HG03097 (cell line): ENCODE results near the gene HAUS3.

Source experiments
- ATAC-seq: cut with Tn5 transposase; IDR thresholded peaks from one replicate; pipeline ENCODE4 v1.9.1; 2021; ENCODE audit not compliant: unreplicated experiment, low FRiP score

The HAUS3 gene

DNA sequence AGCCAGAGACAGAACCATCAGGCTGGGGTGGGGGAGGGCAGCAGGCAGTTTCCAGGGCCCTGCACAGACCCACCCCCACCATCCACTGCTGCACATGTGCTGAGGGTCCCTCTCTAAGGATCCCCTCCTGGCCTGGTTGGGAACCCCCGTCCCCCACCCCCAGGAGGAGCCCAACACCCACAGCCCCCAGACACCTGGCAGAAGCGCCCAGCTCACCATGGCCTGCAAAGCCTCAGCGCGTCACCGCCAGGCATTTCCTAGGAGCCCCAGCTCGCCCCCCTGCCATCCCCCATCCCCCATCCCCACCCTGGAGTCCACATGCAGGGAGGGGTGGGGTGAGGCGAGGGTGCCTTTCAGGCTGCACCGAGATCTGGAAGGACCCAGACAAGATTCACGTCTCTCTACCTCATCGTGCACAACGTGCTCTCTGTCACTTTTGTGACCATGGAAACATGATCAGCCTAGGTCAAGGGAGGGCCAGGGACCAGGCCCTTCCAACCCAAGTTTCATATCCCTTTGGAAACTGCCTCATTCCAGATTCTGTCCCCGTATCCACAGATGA, 10.7 kb upstream of the HAUS3 start:
- no peak for ATAC-seq

DNA sequence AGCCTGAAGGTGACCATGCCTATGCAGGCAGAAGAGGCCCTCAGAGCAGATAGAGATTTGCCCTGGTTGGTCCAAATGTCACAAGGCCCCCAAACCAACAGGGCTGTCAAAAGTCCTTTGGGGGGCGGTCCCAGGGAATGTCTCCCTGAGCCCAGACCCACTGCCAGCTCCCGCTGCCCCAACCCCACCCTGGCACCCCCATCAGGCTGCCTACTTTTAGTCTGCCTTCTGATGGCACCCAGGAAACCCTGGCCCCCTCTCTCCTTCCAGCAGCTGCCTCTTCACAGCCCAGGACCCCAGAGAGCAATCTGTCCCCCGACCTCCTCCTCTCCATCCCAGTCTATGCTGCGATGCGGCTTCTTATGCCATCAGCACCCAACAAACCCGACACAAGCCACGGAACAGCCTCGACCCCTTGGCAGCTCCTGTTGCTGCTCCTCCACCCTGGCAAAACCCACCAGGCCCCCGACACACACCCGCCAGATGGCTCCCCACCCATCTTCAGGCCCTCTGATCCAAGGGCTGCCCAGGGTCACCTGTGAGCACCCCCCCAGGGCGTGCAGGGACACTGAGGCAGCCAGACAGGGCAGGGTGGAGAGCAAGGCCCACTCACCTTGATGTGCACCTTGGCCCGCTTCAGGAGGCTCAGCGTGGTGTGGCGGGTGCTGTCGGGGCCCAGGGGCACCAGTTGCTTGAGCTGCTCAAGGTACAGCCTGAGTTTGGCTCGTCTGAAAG, 10.0 kb upstream of the HAUS3 start:
- no peak for ATAC-seq

DNA sequence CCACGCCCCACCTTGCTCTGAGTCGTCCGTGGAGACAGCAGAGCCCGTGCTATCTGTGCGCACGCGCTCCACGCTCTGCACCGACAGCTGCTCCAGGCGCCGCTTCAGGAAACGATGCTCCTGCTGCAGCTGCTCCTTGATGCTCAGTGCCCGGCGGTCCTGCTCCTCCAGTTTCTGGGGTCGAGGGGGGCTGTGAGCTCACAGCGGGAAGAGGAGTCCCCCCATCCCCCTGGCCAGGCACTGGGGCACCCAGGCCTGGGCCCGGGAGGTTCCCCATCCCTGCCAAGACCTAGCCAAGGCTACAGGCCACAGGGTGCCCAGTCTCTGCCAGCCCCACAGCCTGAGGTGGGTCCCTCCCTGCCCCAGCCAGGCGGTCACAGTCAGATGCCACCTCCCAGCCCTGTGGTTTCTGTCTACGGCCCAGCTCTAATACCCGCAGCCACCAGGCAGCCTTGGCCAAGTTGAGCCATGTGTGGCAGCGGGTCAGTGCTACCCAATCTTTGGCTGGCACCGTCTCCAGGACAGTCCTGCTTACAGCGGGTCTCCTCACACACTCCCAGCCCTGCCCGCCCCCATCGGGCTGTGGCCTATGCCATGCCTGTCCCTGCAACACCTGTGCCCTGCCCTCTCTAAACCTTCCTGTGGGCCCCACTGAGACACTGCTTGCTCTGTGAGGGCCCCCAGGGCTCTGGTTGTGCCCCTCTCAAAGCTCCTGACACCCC, 9.3 kb upstream of the HAUS3 start:
- ATAC-seq: no peak

DNA sequence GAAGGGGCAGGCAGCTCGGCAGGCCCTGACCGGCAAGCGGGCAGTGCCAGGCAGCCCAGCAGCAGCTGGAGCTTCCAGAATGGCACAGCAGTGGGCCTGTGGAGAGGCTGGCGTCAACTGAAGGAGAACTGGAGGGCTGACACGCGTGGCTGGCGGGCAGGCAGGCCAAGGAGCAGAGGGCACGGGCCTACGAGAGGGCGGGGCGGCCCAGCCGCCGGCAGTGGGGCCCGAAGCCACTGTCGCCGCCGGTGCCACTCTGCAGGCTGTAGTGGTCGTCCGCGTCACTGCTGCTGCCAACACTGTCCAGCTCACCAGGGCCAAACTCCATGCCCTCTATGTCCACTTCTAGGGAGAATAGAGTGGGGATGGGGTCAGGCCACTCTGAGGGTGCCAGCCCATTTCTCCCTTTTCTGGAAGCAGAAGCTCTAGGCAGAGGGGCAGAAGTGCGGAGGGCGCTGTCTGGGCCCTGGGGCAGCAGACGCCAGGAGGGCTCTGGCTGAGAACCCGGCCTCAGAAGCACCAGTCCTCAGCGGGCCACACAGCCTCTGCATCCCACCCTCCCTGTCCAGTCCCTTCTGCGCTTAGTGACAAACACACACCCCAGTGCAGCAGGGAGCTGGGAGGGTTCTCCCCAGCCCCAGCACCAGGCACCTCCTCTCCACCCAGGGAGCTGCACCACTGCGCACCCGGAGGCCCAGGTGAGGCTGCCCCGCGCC, 8.6 kb upstream of the HAUS3 start:
- ATAC-seq: no peak

DNA sequence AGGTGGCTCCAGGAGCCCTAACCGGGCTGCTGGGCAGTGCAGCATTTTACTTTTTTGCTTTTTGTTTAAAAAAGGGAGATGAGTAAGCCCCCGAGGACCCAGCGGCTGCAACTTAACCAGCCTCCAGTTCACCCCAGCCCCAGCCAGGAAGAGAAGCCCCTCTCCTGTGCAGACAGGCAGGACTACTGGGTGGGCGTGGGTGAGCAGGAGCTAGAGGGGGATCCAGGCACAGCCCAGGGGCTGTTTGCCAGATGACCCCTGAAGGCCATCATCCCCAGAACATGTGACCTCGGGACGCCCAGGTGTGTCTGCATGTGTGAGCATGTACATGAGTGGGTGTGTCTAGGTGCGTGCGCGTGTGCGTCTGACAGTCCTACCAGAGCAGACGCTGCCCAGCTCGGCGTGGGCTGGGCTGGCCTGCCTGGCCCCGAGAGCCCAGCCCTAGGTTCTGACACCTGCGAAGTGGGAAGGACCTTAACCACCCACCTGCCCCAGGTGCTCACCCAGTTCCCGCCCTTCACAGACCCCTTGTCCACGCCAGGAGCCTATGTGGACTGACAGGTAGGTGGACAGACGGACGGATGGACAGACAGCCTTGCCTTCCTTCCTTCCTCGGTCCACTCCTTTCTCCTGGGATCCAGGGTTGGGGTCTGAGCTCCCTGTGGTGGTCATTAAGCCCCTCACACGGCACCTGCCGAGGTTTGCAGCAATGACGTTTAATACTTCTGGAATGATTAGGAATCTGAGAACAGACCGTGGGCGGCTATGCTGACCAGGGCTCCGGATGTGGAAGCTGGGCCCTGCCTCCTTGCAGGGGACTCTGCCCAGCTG, 7.8 kb upstream of the HAUS3 start:
- no peak for ATAC-seq

DNA sequence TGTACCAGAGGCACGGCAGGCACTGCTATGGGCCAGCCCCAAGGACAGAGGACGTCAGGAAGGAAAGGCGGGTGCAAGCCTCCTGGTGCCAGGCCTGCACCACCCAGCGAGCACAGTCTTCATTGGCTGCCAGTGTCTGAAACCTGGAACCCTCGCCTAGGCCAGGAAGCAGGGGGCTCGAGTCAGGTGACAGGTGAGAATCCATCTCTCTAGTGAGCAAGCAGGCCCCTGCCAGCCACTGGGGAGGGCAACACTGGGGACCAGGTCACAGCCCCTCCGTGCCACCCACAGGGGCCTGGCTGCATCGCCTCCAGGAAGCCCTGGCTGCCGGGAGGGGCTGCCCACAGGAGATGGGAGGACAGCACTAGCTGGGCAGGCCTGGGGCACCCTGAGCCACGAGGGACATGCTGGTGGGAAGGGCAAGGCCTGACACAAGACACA, 6.9 kb upstream of the HAUS3 start:
- no peak for ATAC-seq

DNA sequence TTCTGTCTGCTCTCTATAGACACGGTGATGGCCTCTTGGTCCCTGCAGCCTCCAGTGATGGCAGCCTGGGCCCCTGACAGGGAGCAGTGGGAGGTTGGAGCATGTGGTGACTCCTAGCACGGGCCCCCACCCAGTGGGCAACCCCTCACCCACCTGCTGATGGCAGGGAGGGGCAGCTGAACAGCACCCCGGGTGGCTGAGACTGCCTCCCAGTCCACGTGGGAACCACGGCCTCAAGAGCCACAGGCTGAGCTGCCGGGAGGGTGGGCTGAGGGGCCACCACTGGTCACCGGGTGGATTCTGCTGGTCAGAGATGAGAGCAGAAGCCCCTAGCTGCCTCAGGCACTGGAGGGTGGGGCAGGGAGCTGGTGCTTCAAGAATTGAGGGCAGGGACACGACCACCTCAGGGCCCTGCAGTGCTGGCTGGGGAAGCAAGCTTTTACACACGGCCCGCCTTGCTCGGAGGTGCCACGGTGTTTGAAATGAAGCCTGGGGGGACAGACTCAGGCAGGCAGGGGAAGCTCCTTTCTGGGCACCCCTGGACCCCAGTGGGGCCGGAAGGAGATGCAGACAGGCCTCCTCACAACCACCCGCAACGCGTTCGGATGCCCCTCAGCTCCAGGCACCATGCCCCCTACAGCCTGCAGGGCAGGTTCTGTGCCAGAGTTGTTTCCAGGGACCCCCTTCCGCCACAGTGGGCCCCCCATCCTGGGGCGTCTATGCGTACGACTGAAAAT, 6.3 kb upstream of the HAUS3 start:
- no peak for ATAC-seq

DNA sequence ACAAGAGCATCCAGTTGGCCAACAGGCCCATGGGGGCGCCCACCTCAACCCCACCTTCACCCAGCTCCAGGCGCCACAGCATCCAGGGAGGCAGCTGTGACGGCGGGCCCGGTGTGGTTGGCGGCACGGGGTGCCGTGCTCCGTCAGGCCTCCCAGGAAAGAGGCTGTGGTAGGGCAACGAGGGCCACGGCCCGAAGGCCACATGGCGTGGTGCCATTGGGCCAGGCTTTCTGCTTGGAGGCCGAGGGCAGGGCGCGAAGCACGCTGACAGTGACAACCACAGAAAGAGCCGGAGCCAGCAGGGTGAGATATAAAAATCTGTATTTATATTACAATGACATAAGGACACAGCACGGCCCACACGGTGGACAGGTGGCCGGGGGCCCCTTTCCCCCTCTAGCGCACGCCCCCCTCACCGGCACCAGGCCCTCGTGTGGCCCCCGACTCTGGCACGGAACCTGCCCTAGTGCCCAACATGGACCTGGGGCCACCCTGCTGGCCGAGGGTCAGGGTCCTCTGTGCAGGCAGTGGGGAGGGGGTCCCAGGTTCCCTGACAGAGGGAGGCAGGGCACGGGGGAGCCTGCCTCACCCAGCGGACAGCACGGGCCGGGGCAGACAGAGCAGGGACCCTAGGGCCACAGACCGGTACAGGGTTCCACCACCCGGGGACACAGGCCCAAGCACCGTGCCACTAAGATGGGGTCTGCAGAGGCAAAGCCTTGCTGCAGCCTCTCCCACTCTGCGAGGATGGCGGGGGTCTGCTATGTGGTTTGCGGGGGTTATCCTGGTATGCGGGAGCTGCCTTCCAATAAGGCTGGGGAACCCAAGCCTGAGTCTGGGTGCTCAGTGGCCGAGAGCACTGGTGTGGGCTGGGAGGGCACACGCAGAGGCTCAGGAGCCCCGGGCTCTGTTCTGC, 5.5 kb upstream of the HAUS3 start:
- ATAC-seq: no peak

DNA sequence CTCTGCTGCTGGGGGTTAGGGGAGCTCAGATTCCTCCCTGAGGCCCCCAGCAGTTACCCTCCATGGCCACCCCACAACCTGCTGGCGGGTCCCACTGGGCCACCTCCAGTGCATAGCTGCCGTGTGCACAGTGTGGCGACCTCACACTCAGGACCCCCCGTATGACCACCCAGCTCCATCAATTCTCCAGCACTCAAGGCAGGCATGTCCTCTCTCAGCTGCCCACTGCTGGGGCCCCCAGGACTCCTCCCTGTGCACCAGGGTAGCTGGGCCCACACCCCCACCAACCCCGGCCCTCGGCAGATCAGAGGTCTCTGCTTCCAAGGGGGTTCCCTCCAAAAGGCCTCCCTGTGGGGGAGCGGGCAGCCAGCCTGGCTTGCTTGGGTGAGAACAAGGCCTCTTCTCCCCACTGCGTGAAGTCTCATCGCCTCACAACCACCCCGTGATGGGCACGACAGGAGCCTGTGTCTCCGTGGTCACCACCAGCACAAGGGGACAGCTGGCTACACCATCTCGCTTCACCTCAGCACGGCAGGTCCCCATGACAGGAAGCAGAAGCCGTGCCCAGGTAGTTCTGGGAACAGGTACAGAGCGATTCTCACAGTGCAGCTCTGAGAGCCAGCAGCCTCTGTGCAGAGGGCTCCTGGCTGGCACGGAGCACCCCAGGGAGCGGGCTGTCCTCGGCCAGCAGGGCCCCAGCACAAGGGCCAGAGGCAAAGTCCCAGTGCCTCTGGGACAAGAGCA, 4.6 kb upstream of the HAUS3 start:
- ATAC-seq: no peak

DNA sequence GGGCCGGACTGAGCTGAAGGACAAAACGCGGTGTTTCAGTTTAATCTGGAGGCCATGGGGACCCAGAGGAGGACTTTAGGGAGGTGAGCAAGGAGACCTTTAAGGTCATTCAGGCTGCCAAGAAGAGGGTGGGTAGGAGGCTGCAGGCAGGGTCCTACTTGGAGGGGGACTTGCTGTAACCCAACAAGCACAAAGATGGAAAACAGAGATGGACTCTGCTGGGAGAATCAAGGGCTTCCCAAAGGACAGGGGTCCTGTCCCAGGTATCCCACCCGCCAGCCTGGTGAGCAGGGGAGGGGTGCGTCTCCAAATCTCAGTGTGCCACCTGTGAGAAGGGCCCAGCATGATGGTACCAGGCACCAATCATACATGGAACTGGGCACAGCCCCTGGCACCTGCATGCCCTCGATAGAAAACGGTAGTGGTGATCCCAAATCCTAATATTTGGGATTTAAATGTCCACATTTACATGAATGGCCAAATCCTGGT, 3.9 kb upstream of the HAUS3 start:
- no peak for ATAC-seq

DNA sequence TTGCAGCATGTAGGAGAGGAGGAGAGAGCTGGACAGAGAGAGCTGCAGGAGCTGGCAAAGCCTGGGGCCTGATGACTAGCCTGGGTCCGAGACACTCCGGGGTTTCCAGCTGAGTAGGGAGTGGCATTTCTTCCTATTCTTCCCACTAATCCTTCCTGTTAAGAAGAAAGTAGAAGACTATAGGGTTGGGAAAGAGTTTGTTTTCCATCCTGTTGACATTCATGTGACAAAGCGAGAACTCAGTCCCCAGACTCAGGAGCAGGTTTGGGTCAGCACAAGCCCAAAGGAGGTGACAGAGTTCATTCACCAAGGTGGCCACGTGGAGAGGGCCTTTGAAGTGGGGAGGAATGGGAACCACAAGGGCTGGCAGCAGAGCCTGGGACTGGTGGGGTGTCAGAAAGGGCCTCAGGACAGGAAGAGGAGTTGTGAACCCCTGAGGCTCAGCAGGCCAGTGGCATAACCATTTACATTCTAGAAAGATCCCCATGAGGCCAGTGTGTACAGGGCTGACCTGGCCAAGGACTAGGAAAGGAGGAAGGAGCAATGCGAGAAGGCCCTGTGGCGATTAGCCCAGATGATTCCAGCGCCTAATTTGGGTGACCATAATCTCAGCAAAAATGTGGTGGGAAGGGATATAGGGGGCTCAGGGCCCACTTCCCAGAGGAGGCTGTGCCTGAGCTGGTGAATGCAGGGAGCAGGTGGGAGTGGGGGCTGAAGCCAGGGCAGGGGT, 3.3 kb upstream of the HAUS3 start:
- ATAC-seq: no peak

DNA sequence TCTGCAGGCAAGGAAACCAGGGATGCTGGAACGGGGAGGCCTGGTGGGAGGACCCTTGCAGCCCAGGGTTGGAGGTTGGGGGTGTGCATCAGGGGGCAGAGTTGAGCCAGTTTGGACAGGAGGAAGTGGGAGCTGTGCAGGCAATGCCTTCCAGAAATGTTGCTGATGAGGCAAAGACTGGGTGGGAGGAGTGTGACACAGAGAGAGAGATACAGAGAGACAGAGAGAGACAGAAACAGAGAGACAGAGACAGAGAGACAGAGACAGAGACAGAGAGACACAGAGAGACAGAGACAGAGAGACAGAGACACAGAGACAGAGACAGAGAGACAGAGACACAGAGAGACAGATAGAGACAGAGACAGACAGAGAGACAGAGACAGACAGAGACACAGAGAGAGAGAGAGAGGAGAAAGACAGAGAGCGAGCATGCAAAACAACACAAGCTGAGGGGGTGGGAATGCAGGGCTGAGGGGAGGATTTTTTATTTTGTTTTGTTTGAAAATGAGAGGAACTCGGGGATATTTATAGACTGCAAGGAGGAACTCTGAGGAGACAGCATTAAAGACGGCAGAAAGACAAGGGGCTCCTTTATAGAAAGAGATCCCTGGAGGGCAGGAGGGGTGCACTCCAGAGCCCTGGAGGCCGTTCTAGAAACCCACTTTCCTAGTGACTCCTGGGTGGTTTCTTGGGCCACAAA, 1.9 kb upstream of the HAUS3 start:
- no peak for ATAC-seq

DNA sequence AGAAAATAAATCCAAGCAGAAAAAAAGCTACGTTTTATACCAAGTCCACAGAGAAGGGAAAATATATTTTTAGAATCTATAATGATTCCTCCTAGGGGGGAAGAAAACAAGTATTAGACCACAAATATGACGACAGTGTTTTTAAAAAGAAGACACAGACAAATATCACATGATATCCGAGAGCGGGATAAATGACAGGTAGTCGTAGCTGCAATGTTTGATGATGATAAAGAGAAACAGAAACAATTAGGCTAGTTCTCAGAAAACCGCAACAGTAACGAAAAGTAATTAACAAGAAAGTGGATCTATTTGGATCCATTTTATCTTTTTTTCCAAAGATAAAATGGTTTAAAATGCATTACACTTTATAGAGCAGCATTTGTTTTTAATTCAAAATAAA, 918 bp downstream of the HAUS3 start:
- no peak for ATAC-seq

DNA sequence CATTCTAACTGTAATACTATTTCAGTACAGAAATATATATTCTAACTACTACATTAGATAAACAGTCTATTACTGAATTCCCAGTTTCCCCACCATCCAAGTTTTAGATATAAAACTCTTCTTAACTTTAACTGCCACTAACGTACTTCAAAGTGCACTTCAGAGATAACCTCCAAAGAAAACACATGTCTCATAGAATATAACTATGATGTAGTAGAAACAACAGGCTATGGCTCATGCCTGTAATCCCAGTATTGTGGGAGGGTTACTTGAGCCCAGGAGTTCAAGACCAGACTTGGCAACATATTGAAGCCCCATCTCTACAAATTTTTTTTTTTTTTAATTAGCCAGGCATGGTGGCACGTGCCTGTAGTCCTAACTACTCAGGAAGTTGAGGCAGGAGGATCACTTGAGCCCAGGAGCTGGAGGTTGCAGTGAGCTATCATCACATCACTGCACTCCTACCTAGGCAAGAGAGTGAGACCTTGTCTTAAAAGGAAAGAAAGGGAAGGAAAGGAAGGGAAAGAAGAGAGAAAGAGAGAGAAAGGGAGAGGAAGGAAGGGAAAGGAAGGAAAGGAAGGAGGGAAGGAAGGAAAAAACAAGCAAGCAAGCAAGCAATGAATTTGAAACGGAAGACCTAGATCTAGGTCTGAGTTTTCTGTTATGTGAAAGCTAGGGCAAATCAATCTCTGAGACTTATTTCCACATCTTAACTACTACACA, 4.8 kb downstream of the HAUS3 start:
- ATAC-seq: no peak

DNA sequence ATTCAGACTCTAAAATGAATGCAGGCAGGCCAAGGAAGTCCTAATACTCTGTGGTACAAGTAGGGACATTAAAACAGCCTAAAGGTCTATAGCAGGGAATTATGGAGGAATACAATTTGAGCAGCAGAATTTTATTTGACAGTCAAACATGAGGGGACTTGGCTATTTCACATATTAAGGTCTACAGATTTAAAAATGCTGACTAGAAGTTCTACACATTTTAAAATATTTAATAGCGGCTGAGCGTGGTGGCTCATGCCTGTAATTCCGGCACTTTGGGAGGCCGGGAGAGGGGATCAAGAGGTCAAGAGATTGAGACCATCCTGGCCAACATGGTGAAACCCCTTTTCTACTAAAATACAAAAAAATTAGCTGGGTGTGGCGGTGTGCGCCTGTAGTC, 10.8 kb downstream of the HAUS3 start:
- no peak for ATAC-seq

DNA sequence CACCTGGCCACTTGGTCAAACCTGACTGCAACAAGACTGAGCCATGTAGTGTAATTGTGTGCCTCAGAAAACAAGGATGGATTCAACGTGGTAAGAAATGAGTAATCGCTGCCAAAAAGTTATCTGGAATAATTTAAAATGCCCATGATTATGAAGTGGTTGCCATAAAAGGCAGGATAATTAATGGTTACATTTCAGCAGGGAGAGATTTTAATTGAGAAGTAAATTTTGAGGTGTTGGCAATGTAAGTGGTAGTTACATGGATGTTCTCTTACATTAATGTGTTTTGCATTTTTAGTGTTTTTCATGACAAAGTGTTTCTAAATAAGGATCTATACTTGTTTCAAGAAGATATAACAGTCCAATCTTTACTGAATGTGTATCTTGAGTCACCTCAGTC, 15.7 kb downstream of the HAUS3 start:
- ATAC-seq: no peak
